Kidney (tissue), 14 donors: ENCODE results near the gene DYRK3. TPM values are rescaled to one million over a fixed set of nuclear protein-coding genes. Genes with fewer than 3 reads are reported as not detected.

Source experiments
- DNase-seq, 5 donors: peaks; one replicate each; pipeline ENCODE4 v3.0.0-alpha.2; 2013 to 2020
- FAIRE-seq: peaks from 2 replicates; lab custom pipeline; 2012; peaks lifted over from hg19 to GRCh38; lab: Jason Lieb, UNC
- H3K27ac ChIP-seq, 2 donors: one replicate each; pipeline ENCODE4 v1.7.0; 2013; ENCODE audit warnings: low read depth in 2 of 2, low read length in 2 of 2, inconsistent platforms in 1 of 2
- H3K27me3 ChIP-seq: one replicate; pipeline ENCODE4 v1.7.1; 2013; ENCODE audit warnings: low read length, inconsistent platforms; ENCODE audit not compliant: control insufficient read depth, insufficient read depth
- H3K36me3 ChIP-seq, 3 donors: one replicate each; pipeline versions ENCODE4 v1.7.0 to v1.7.1; 2013; ENCODE audit warnings: low read length in 3 of 3, control low read depth in 1 of 3, inconsistent platforms in 1 of 3; ENCODE audit not compliant: insufficient read depth in 3 of 3, control insufficient read depth in 2 of 3
- H3K4me1 ChIP-seq, 3 donors: one replicate each; pipeline versions ENCODE4 v1.7.0 to v1.7.1; 2013; ENCODE audit warnings: low read length in 3 of 3, inconsistent platforms in 1 of 3, low read depth in 1 of 3; ENCODE audit not compliant: control insufficient read depth in 2 of 3, insufficient read depth in 2 of 3
- H3K4me3 ChIP-seq, 3 donors: one replicate each; pipeline versions ENCODE4 v1.7.0 to v1.8.1; 2013; ENCODE audit warnings: low read length in 3 of 3, control low read depth in 1 of 3, inconsistent platforms in 1 of 3
- H3K9ac ChIP-seq, 3 donors: one replicate each; pipeline versions ENCODE4 v1.7.0 to v1.7.1; 2013; ENCODE audit warnings: low read length in 3 of 3, control low read depth in 1 of 3, inconsistent platforms in 1 of 3
- H3K9me3 ChIP-seq, 3 donors: one replicate each; pipeline versions ENCODE4 v1.7.0 to v1.7.1; 2013; ENCODE audit warnings: low read length in 3 of 3, control low read depth in 1 of 3, inconsistent platforms in 1 of 3; ENCODE audit not compliant: control insufficient read depth in 2 of 3, insufficient read depth in 1 of 3
- CTCF ChIP-seq: IDR thresholded peaks from 3 replicates; pipeline ENCODE4 v1.5.1; 2012; ENCODE audit warnings: mild to moderate bottlenecking, moderate library complexity, borderline replicate concordance; ENCODE audit not compliant: insufficient read depth; ENCODE audit errors: extremely low read depth
- intact Hi-C: fragments of 100-400 bp; cut with DNase I; formaldehyde crosslinking; loops from one replicate; pipeline ENCODE4 v1.11.1; 2022
- polyA plus RNA-seq: library from polyadenylated mRNA; stranded (reverse); fragments of 350-450 nt; fragmentation: Illumina TruSeq; extraction: RNeasy Lipid Tissue Mini Kit (QIAGEN cat#74804); gene quantifications from one replicate; pipeline ENCODE4 v1.2.3, GENCODE V29; 2014; ENCODE audit warnings: low read depth, low replicate concordance; ENCODE audit not compliant: insufficient read depth
- total RNA-seq: library from RNA; stranded (reverse); fragmentation: NEBNext Ultra II Directional; extraction: Animal tissue kit (Norgen Biotek cat#: 25700); gene quantifications from one replicate; pipeline ENCODE4 v1.2.1, GENCODE V29; 2021
- donor health status: control.
- donor health status: control.
- donor health status: control.
- donor health status: control.
- donor health status: control.
- donor health status: DM: yes; HTN: yes; CAD: no.
- donor health status: Normal renal cell carcinoma (clear cell type).

DYRK3 gene
- total and polyA plus RNA-seq, 2 donors from 2014 or later = 3.5 to 12.7 TPM

- Histone ChIP-seq H3K9ac (no peak overlapping the region), H3K27me3 (no peaks in the 10 kb centered on the region), H3K9me3 (no peaks in the 10 kb centered on the region), H3K36me3 (no peaks in the 10 kb centered on the region), H3K4me3 (no peak overlapping the region), H3K4me1 (peaks cover 0 to 9% (median 6%) of the 10 kb centered on the region in 3 donors), H3K27ac (no peak overlapping the region)
- intact Hi-C loops = no loop called here
- no peak for FAIRE-seq
- no peak for TF ChIP-seq CTCF
- no peak for DNase-seq
These were observed 46.0 kb downstream of the DYRK3 start for GRCh38 chr1:206681359-206681758.

- Histone ChIP-seq H3K4me1 (peaks cover 2 to 12% (median 8%) of the 10 kb centered on the region in 3 donors), H3K27ac (no peak overlapping the region), H3K27me3 (no peaks in the 10 kb centered on the region), H3K9ac (no peak overlapping the region), H3K36me3 (no peaks in the 10 kb centered on the region), H3K4me3 (no peak overlapping the region), H3K9me3 (no peaks in the 10 kb centered on the region)
- FAIRE-seq = no peak
- intact Hi-C loops = no loop called here
- DNase-seq = no peak
- no peak for TF ChIP-seq CTCF
These were observed 46.8 kb downstream of the DYRK3 start for GRCh38 chr1:206682111-206682510.

- intact Hi-C loops = no loop called here
- H3K27me3 ChIP-seq = no peaks in the 10 kb centered on the region
- DNase-seq (no peak), FAIRE-seq (no peak)
- TF ChIP-seq CTCF = no peak
- H3K36me3 ChIP-seq = no peaks in the 10 kb centered on the region
- H3K27ac ChIP-seq = no peak overlapping the region
- no peaks in the 10 kb centered on the region for H3K9me3 ChIP-seq
- peaks cover 2 to 22% (median 16%) of the 10 kb centered on the region in 3 donors for H3K4me1 ChIP-seq
- no peak overlapping the region for H3K9ac ChIP-seq
- H3K4me3 ChIP-seq = no peak overlapping the region
These were observed 48.0 kb downstream of the DYRK3 start for GRCh38 chr1:206683313-206683712.

GRCh38 chr1:206684003-206684402 lies 48.7 kb downstream of the DYRK3 start:
- DNase-seq (no peak), FAIRE-seq (no peak)
- Histone ChIP-seq H3K4me3 (peak overlapping the region in 2 of 3 donors; percentile 73 to 74), H3K9me3 (no peaks in the 10 kb centered on the region), H3K36me3 (no peaks in the 10 kb centered on the region), H3K9ac (no peak overlapping the region), H3K27me3 (no peaks in the 10 kb centered on the region), H3K4me1 (peaks cover 2 to 25% (median 17%) of the 10 kb centered on the region in 3 donors), H3K27ac (no peak overlapping the region)
- intact Hi-C loops = no loop called here
- TF ChIP-seq CTCF = no peak
